IMR-90 (cell line): Measurements from ENCODE around the gene MAGI1. TPM values are rescaled to one million over a fixed set of nuclear protein-coding genes. Genes with fewer than 3 reads are reported as not detected.

Source experiments
- ATAC-seq: fragments of 200-7000 bp; cut with Tn5 transposase; 2 replicates; pipeline ENCODE4 v1.9.1; 2020; ENCODE audit warnings: low read depth, mild to moderate bottlenecking, moderate library complexity
- BruUV-seq: library from RNA; stranded (reverse); fragments of 400-500 nt; replicated peaks from 2 replicates; lab custom pipeline; 2021; lab: Mats Ljungman, UMichigan
- CTCF ChIA-PET: fragments of 300-600 bp; formaldehyde crosslinking; extraction: SDS; loops from one replicate; lab custom pipeline; 2021; ENCODE audit warnings: antibody characterized with exemption; lab: Yijun Ruan, JAX
- POLR2A ChIA-PET: fragments of 300-600 bp; sonication (Branson Sonifier 250); formaldehyde crosslinking; loops from one replicate; lab custom pipeline; 2022; ENCODE audit warnings: antibody characterized with exemption; ENCODE audit not compliant: unreplicated experiment; lab: Charles Lee
- DNase-seq: peaks from one replicate; pipeline ENCODE4 v3.0.0; 2013
- H2AFZ ChIP-seq: replicated peaks from 2 replicates; pipeline ENCODE3; 2013; ENCODE audit warnings: low read length, mild to moderate bottlenecking; ENCODE audit not compliant: poor library complexity
- H2AK5ac ChIP-seq: 2 replicates; pipeline ENCODE4 v1.6.1; 2013; ENCODE audit warnings: low read depth, low read length, inconsistent platforms
- H2AK9ac ChIP-seq: replicated peaks from 2 replicates; pipeline ENCODE3; 2013; ENCODE audit warnings: mild to moderate bottlenecking, low read depth, low read length, moderate library complexity; ENCODE audit not compliant: poor library complexity
- H2BK120ac ChIP-seq: 2 replicates; pipeline ENCODE4 v1.6.1; 2013; ENCODE audit warnings: low read depth, low read length, inconsistent platforms
- H2BK15ac ChIP-seq: 3 replicates; pipeline ENCODE4 v1.6.1; 2013; ENCODE audit warnings: low read depth, low read length, inconsistent platforms
- H2BK20ac ChIP-seq: 2 replicates; pipeline ENCODE4 v1.6.1; 2013; ENCODE audit warnings: low read depth, mild to moderate bottlenecking, inconsistent platforms, low read length, moderate library complexity
- H2BK5ac ChIP-seq: 2 replicates; pipeline ENCODE4 v1.6.1; 2013; ENCODE audit warnings: mild to moderate bottlenecking, low read depth, low read length, inconsistent platforms; ENCODE audit not compliant: poor library complexity, severe bottlenecking
- H3K14ac ChIP-seq: replicated peaks from 2 replicates; pipeline ENCODE4 v1.6.1; 2013; ENCODE audit warnings: low read depth, low read length, inconsistent platforms
- H3K18ac ChIP-seq: 2 replicates; pipeline ENCODE4 v1.6.1; 2013; ENCODE audit warnings: low read depth, low read length, control low read depth
- H3K23ac ChIP-seq: 2 replicates; pipeline ENCODE4 v1.6.1; 2013; ENCODE audit warnings: low read depth, low read length, inconsistent platforms
- H3K27ac ChIP-seq: 2 replicates; pipeline ENCODE4 v1.5.1; 2013; ENCODE audit warnings: mild to moderate bottlenecking, control low read depth, low read length; ENCODE audit not compliant: insufficient read depth
- H3K27me3 ChIP-seq: 2 replicates; pipeline ENCODE4 v1.6.1; 2013; ENCODE audit warnings: low read length; ENCODE audit not compliant: control insufficient read depth, insufficient read depth
- H3K36me3 ChIP-seq: 2 replicates; pipeline ENCODE4 v1.6.1; 2013; ENCODE audit warnings: low read length, mixed read lengths; ENCODE audit not compliant: control insufficient read depth, insufficient read depth
- H3K4ac ChIP-seq: 2 replicates; pipeline ENCODE4 v1.6.1; 2013; ENCODE audit warnings: low read depth, low read length, inconsistent platforms
- H3K4me1 ChIP-seq: 2 replicates; pipeline ENCODE4 v1.6.1; 2013; ENCODE audit warnings: low read length, mixed read lengths; ENCODE audit not compliant: control insufficient read depth, insufficient read depth
- H3K4me2 ChIP-seq: 2 replicates; pipeline ENCODE4 v1.6.1; 2013; ENCODE audit warnings: low read depth, mild to moderate bottlenecking, control low read depth, low read length, moderate library complexity
- H3K4me3 ChIP-seq: 2 replicates; pipeline ENCODE4 v1.5.1; 2013; ENCODE audit warnings: low read depth, mild to moderate bottlenecking, control low read depth, low read length, moderate library complexity; ENCODE audit not compliant: insufficient read depth
- H3K56ac ChIP-seq: 2 replicates; pipeline ENCODE4 v1.6.1; 2013; ENCODE audit warnings: low read length, inconsistent platforms; ENCODE audit not compliant: insufficient read depth; ENCODE audit errors: extremely low read depth
- H3K79me1 ChIP-seq, 2 experiments: 2 replicates each; pipeline ENCODE4 v1.6.1; 2013; ENCODE audit warnings: low read length in 2 of 2, inconsistent platforms in 1 of 2, low read depth in 1 of 2
- H3K9ac ChIP-seq: 2 replicates; pipeline ENCODE4 v1.6.1; 2013; ENCODE audit warnings: low read depth, low read length, control low read depth
- H3K9me1 ChIP-seq: 2 replicates; pipeline ENCODE4 v1.6.1; 2013; ENCODE audit warnings: low read length, inconsistent platforms; ENCODE audit not compliant: insufficient read depth
- H3K9me3 ChIP-seq: 2 replicates; pipeline ENCODE4 v1.6.1; 2013; ENCODE audit warnings: low read length; ENCODE audit not compliant: control insufficient read depth, insufficient read depth
- H4K20me1 ChIP-seq: 2 replicates; pipeline ENCODE4 v1.6.1; 2013; ENCODE audit warnings: low read length, inconsistent platforms; ENCODE audit not compliant: insufficient read depth
- H4K5ac ChIP-seq: 2 replicates; pipeline ENCODE4 v1.6.1; 2013; ENCODE audit warnings: mild to moderate bottlenecking, low read depth, low read length, control low read depth
- H4K8ac ChIP-seq, 2 experiments: 2 replicates each; pipeline ENCODE4 v1.6.1; 2013; ENCODE audit warnings: low read depth in 2 of 2, low read length in 2 of 2, control low read depth in 1 of 2, inconsistent platforms in 1 of 2
- H4K91ac ChIP-seq: 2 replicates; pipeline ENCODE4 v1.6.1; 2013; ENCODE audit warnings: low read depth, low read length, inconsistent platforms; ENCODE audit not compliant: insufficient read depth
- BHLHE40 ChIP-seq: fragments of 150-350 bp; IDR thresholded peaks from 2 replicates; pipeline ENCODE4 v1.6.1; 2016; ENCODE audit warnings: mild to moderate bottlenecking, low read depth, low read length
- CEBPB ChIP-seq: IDR thresholded peaks from 2 replicates; pipeline ENCODE4 v1.6.1; 2012; ENCODE audit warnings: low read depth, low read length, improper control_type of control experiment
- CHD1 ChIP-seq: IDR thresholded peaks from 2 replicates; pipeline ENCODE4 v1.6.1; 2012; ENCODE audit warnings: low read depth, low read length, improper control_type of control experiment
- CTCF ChIP-seq: conservative IDR thresholded peaks from 2 replicates; pipeline ENCODE4 v1.5.1; 2012; ENCODE audit warnings: mild to moderate bottlenecking, low read depth, low read length, improper control_type of control experiment
- FOS ChIP-seq: fragments of 150-350 bp; IDR thresholded peaks from 2 replicates; pipeline ENCODE4 v1.6.1; 2016; ENCODE audit warnings: low read depth, low read length
- MAFK ChIP-seq: IDR thresholded peaks from 2 replicates; pipeline ENCODE4 v1.6.1; 2012; ENCODE audit warnings: low read depth, low read length, improper control_type of control experiment
- POLR2A ChIP-seq: IDR thresholded peaks from 2 replicates; pipeline ENCODE4 v1.6.1; 2012; ENCODE audit warnings: mild to moderate bottlenecking, low read depth, low read length
- RAD21 ChIP-seq: IDR thresholded peaks from 2 replicates; pipeline ENCODE4 v1.6.1; 2012; ENCODE audit warnings: low read length, improper control_type of control experiment
- RCOR1 ChIP-seq: IDR thresholded peaks from 2 replicates; pipeline ENCODE4 v1.6.1; 2012; ENCODE audit warnings: mild to moderate bottlenecking, low read length, improper control_type of control experiment; ENCODE audit not compliant: insufficient replicate concordance
- RFX5 ChIP-seq: IDR thresholded peaks from 2 replicates; pipeline ENCODE4 v1.8.0; 2012; ENCODE audit warnings: low read depth, mild to moderate bottlenecking, low read length, moderate library complexity
- SMC3 ChIP-seq: fragments of 150-350 bp; IDR thresholded peaks from 2 replicates; pipeline ENCODE4 v1.6.1; 2016; ENCODE audit warnings: low read depth, mild to moderate bottlenecking, antibody characterized with exemption, low read length, moderate library complexity
- WGBS, 2 experiments: methylation state at CpG; one replicate each; pipeline versions ENCODE4 v1.1.5 to v1.1.7; 2013; ENCODE audit warnings: missing lambda C conversion rate in 2 of 2; ENCODE audit not compliant: insufficient read length in 1 of 2; ENCODE audit errors: extremely low coverage in 2 of 2; 5-methylcytosine and 5-hydroxymethylcytosine counted together
- dilution Hi-C: fragments of 300-500 bp; cut with HindIII; formaldehyde crosslinking; loops from one replicate; pipeline ENCODE4 v1.14.3; 2018; ENCODE audit warnings: low sequenced_read_pairs; ENCODE audit not compliant: unreplicated experiment
- in situ Hi-C: fragments of 300-500 bp; cut with MboI; formaldehyde crosslinking; loops from 3 replicates; pipeline ENCODE4 v1.14.3; 2019; ENCODE audit warnings: low sequenced_read_pairs, inconsistent platforms, mixed read lengths
- intact Hi-C: fragments of 100-400 bp; cut with micrococcal nuclease; formaldehyde crosslinking; loops from 2 replicates; pipeline ENCODE4 v1.10.0; 2022
- polyA plus RNA-seq, 3 experiments: library from polyadenylated mRNA; depleted of rRNA; stranded (reverse); fragments of >200 nt; gene quantifications; 2 replicates each; pipeline ENCODE4 v1.2.3, GENCODE V29; 2012; ENCODE audit warnings: low replicate concordance in 1 of 3
- total RNA-seq: library from RNA; depleted of rRNA; stranded (reverse); fragments of >200 nt; gene quantifications from 2 replicates; pipeline ENCODE4 v1.2.3, GENCODE V29; 2012

Gene MAGI1
- total and polyA plus RNA-seq, 2 of the 4 experiments (the other 2 are of a cell fraction): 14.5 to 24.2 TPM

GRCh38 chr3:65999606-66000005 lies 39.1 kb downstream of the MAGI1 start:
- no TSS peak for BruUV-seq
- H3K18ac ChIP-seq: no peak overlapping the region
- no peak overlapping the region for H4K5ac ChIP-seq
- H4K8ac ChIP-seq: no peak overlapping the region
- H3K27ac ChIP-seq: no peak overlapping the region
- H3K9me1 ChIP-seq: peaks cover 13% of the 10 kb centered on the region
- H2BK120ac ChIP-seq: no peak overlapping the region
- ATAC-seq (no peak), DNase-seq (no peak)
- H3K9me3 ChIP-seq: no peaks in the 10 kb centered on the region
- no peak overlapping the region for H2BK15ac ChIP-seq
- no peak overlapping the region for H2BK20ac ChIP-seq
- H3K36me3 ChIP-seq: no peaks in the 10 kb centered on the region
- no peak overlapping the region for H2AK9ac ChIP-seq
- H3K4me1 ChIP-seq: peaks cover 6% of the 10 kb centered on the region
- ChIA-PET CTCF (no interaction called here), POLR2A (no interaction called here)
- no peak overlapping the region for H3K4ac ChIP-seq
- no peak overlapping the region for H2BK5ac ChIP-seq
- H2AK5ac ChIP-seq: no peak overlapping the region
- no peak overlapping the region for H3K4me2 ChIP-seq
- no peak overlapping the region for H3K23ac ChIP-seq
- H4K20me1 ChIP-seq: peaks cover 30% of the 10 kb centered on the region; the same call in 1 of the 2 replicates
- H3K27me3 ChIP-seq: no peaks in the 10 kb centered on the region
- intact Hi-C loops: no loop called here
- no peak overlapping the region for H2AFZ ChIP-seq
- no peak overlapping the region for H3K14ac ChIP-seq
- no CpG with 5 or more reads among the region's 8 CpGs for WGBS, 2 experiments
- in situ Hi-C loops: no loop called here
- no peak overlapping the region for H4K91ac ChIP-seq
- dilution Hi-C loops: no loop called here
- TF ChIP-seq POLR2A: no peak
- TF ChIP-seq CEBPB: no peak
- no peak for TF ChIP-seq MAFK
- no peak for TF ChIP-seq FOS
- TF ChIP-seq RFX5: no peak
- no peak for TF ChIP-seq CTCF
- TF ChIP-seq BHLHE40: no peak
- TF ChIP-seq RAD21: no peak
- TF ChIP-seq RCOR1: no peak
- TF ChIP-seq CHD1: no peak
- no peak for TF ChIP-seq SMC3
- peaks cover 29 to 45% of the 10 kb centered on the region in 2 experiments for H3K79me1 ChIP-seq
- no peak overlapping the region for H3K56ac ChIP-seq
- H3K4me3 ChIP-seq: no peak overlapping the region
- no peak overlapping the region for H3K9ac ChIP-seq
